OCI-LY3 (cell line): Measurements from ENCODE around the gene GATA5.

ENCODE experiments used
- H2AFZ ChIP-seq: fragments of 200-600, 300-600 bp; shearing (Covaris generic); 2 replicates; pipeline ENCODE4 v1.6.0; 2014; ENCODE audit warnings: antibody characterized with exemption, low read depth, low read length
- H3K27ac ChIP-seq: fragments of 200-600, 300-600 bp; sonication (generic); 2 replicates; pipeline ENCODE4 v1.5.1; 2014; ENCODE audit warnings: mild to moderate bottlenecking, low read length, moderate library complexity, mixed read lengths
- H3K27me3 ChIP-seq: fragments of 200-600, 300-600 bp; sonication (generic); 2 replicates; pipeline ENCODE4 v1.6.1; 2014; ENCODE audit warnings: low read depth, low read length, mixed read lengths
- H3K36me3 ChIP-seq: fragments of 200-600, 300-600 bp; sonication (generic); replicated peaks from 2 replicates; pipeline ENCODE3; 2014; ENCODE audit warnings: low read depth, low read length, mixed read lengths
- H3K4me1 ChIP-seq: fragments of 300-600, 200-600 bp; sonication (generic); 2 replicates; pipeline ENCODE4 v1.6.1; 2014; ENCODE audit warnings: low read length, mixed read lengths
- H3K4me2 ChIP-seq: fragments of 200-600, 300-600 bp; sonication (generic); 2 replicates; pipeline ENCODE4 v1.6.1; 2014; ENCODE audit warnings: low read length, mixed read lengths
- H3K4me3 ChIP-seq: fragments of 300-600, 200-600 bp; sonication (generic); 2 replicates; pipeline ENCODE4 v1.5.1; 2014; ENCODE audit warnings: antibody characterized with exemption, mild to moderate bottlenecking, low read length, moderate library complexity
- H3K79me2 ChIP-seq: fragments of 300-600, 200-600 bp; shearing (Covaris generic); 2 replicates; pipeline ENCODE4 v1.6.1; 2014; ENCODE audit warnings: mild to moderate bottlenecking, low read length, mixed read lengths
- H3K9ac ChIP-seq: fragments of 300-600, 200-600 bp; shearing (Covaris generic); 2 replicates; pipeline ENCODE4 v1.6.0; 2014; ENCODE audit warnings: mild to moderate bottlenecking, low read length, moderate library complexity
- H3K9me3 ChIP-seq: fragments of 200-600, 300-600 bp; shearing (Covaris generic); 2 replicates; pipeline ENCODE4 v1.6.1; 2014; ENCODE audit warnings: low read length, mixed read lengths; ENCODE audit not compliant: insufficient read depth
- H4K20me1 ChIP-seq: fragments of 200-600, 300-600 bp; sonication (generic); 2 replicates; pipeline ENCODE4 v1.6.1; 2016; ENCODE audit warnings: low read length, mixed read lengths; ENCODE audit not compliant: insufficient read depth
- CTCF ChIP-seq: fragments of 200-600, 300-600 bp; sonication (generic); IDR thresholded peaks from 2 replicates; pipeline ENCODE4 v1.5.1; 2014; ENCODE audit warnings: antibody characterized with exemption, low read length, low read depth
- EZH2phosphoT487 ChIP-seq: fragments of 200-600 bp; shearing (Covaris generic); IDR thresholded peaks from 2 replicates; pipeline ENCODE4 v1.6.1; 2018; ENCODE audit warnings: antibody characterized with exemption, mixed run types, low read depth

GATA5 gene

GRCh38 chr20:62448788-62449187 is 27.0 kb downstream of the GATA5 start:
- Histone ChIP-seq H2AFZ (no peak overlapping the region), H3K4me1 (no peaks in the 10 kb centered on the region), H3K36me3 (no peaks in the 10 kb centered on the region), H4K20me1 (no peaks in the 10 kb centered on the region), H3K79me2 (no peaks in the 10 kb centered on the region), H3K9me3 (no peaks in the 10 kb centered on the region), H3K9ac (no peak overlapping the region), H3K27ac (no peak overlapping the region), H3K27me3 (peaks cover 20% of the 10 kb centered on the region), H3K4me2 (no peak overlapping the region), H3K4me3 (no peak overlapping the region)
- no peak for TF ChIP-seq EZH2phosphoT487
- TF ChIP-seq CTCF: no peak

GRCh38 chr20:62448038-62448437 is 27.8 kb downstream of the GATA5 start:
- no peak overlapping the region for H3K9ac ChIP-seq
- no peaks in the 10 kb centered on the region for H3K36me3 ChIP-seq
- no peaks in the 10 kb centered on the region for H3K79me2 ChIP-seq
- H3K4me2 ChIP-seq: no peak overlapping the region
- no peak overlapping the region for H3K4me3 ChIP-seq
- no peaks in the 10 kb centered on the region for H3K4me1 ChIP-seq
- H3K27ac ChIP-seq: no peak overlapping the region
- H4K20me1 ChIP-seq: no peaks in the 10 kb centered on the region
- no peak overlapping the region for H2AFZ ChIP-seq
- peaks cover 17% of the 10 kb centered on the region for H3K27me3 ChIP-seq
- no peak for TF ChIP-seq EZH2phosphoT487
- no peak for TF ChIP-seq CTCF
- no peaks in the 10 kb centered on the region for H3K9me3 ChIP-seq

GRCh38 chr20:62446888-62447869 is 28.6 kb downstream of the GATA5 start:
- H3K27ac ChIP-seq: no peak overlapping the region
- no peaks in the 10 kb centered on the region for H3K9me3 ChIP-seq
- H3K9ac ChIP-seq: no peak overlapping the region
- no peak overlapping the region for H2AFZ ChIP-seq
- H4K20me1 ChIP-seq: no peaks in the 10 kb centered on the region
- H3K36me3 ChIP-seq: no peaks in the 10 kb centered on the region
- H3K4me1 ChIP-seq: no peaks in the 10 kb centered on the region
- H3K79me2 ChIP-seq: no peaks in the 10 kb centered on the region
- TF ChIP-seq EZH2phosphoT487 (no peak), CTCF (no peak)
- H3K4me2 ChIP-seq: no peak overlapping the region
- H3K4me3 ChIP-seq: no peak overlapping the region
- H3K27me3 ChIP-seq: peaks cover 8% of the 10 kb centered on the region; the same call in 1 of the 2 replicates

- Histone ChIP-seq H3K27me3 (peaks cover 10% of the 10 kb centered on the region), H2AFZ (no peak overlapping the region), H3K9ac (no peak overlapping the region), H3K27ac (no peak overlapping the region), H3K79me2 (no peaks in the 10 kb centered on the region), H4K20me1 (no peaks in the 10 kb centered on the region), H3K36me3 (no peaks in the 10 kb centered on the region), H3K4me1 (no peaks in the 10 kb centered on the region), H3K9me3 (no peaks in the 10 kb centered on the region), H3K4me3 (no peak overlapping the region), H3K4me2 (no peak overlapping the region)
- TF ChIP-seq EZH2phosphoT487 (no peak), CTCF (no peak)
Observed at GRCh38 chr20:62446481-62446880, 29.3 kb downstream of the GATA5 start.
